Pericardium fibroblast (primary cell): ENCODE data around the gene ZNF785. TPM values are rescaled to one million over a fixed set of nuclear protein-coding genes. Genes with fewer than 3 reads are reported as not detected.

Source experiments
- total RNA-seq: library from RNA; depleted of rRNA; stranded (reverse); fragments of >200 nt; gene quantifications from 2 replicates; pipeline ENCODE4 v1.2.3, GENCODE V29; 2015

The ZNF785 gene
- 4.8 and 6.6 TPM in 2 replicates for total RNA-seq

GRCh38 chr16:30585400-30586191, at the start of gene ZNF785:
Gene ZNF785 (minus strand): TSS chr16:30585697. CDS start chr16:30585611, 86 bp downstream.

DNA sequence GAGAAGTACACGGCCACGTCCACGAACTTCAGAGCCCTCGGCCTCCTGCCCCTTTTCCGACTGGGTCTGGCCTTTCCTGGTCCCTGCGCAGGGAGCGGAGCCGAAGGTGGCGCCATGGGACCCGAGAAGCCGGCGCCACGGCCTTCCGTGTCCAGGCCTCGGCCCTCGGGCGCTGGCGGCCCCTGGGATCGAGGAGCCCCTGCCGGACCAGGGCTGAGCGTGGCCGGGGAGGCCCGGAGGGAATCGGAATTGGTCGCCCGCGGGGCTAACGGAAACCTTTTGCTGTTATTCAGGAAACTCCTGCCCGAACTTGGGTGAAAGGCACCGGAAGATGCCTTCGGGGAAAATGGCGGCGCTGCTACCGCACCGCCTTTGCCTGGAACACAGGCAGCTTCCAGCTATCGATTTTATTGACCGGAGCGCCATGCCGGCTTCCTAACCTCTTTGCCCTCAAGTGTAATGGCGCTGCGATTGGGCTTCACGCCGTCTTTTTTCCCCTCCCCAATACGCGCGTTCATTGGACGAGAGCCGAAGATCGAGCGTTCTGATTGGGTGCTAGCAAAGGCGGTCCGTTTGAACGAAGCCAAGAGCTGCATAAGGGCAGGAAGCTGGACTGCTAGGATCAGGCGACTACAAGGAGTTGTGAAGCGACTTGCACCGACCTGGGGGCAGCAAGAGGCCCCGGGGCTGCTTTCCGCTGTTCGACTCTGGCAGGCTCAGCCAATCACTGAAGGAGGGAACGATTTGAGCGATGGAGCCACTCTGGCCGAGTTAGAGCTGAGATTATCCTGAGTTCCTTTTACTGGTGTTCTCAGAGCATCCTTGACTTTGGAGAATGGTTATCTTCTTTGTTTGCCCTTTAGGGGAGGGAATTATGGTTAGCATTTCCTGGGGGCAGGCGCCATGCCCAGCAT, 24.7 kb upstream of the ZNF785 start, which contains the start of gene ZNF689:
Gene ZNF689, minus strand, starts transcription at position 464 of the 914 bp plus-strand sequence. Its CDS starts 348 bp downstream, at position 116.

GRCh38 chr16:30571445-30572322, 13.8 kb downstream of the ZNF785 start, which contains the start of gene ZNF688:
Gene ZNF688 (minus strand): TSS chr16:30571714. CDS start chr16:30571629, 85 bp downstream.

GRCh38 chr16:30557957-30558788, 27.3 kb downstream of the ZNF785 start, which contains the start of gene ZNF764:
Gene ZNF764 (minus strand): TSS chr16:30558374. CDS start chr16:30558182, 192 bp downstream.

GRCh38 chr16:30534368-30535105, 51.0 kb downstream of the ZNF785 start, which contains the start of gene ZNF747:
Gene ZNF747 (minus strand): TSS chr16:30534858. CDS start chr16:30534679, 179 bp downstream.

Other genes starting within 250 kb of the ZNF785 start
- gene CD2BP2, start 230.4 kb downstream of the ZNF785 start, total RNA-seq, result 34.2 and 44.1 TPM in 2 replicates
- 33.7 and 44.6 TPM in 2 replicates for gene TBC1D10B, start 215.2 kb downstream of the ZNF785 start, total RNA-seq
- gene MYL11, start 210.9 kb downstream of the ZNF785 start, total RNA-seq, result 48.3 TPM in 1 of 2 replicates, not detected in the other
- 0.51 TPM in 1 of 2 replicates, not detected in the other for gene SEPTIN1, start 203.1 kb downstream of the ZNF785 start, total RNA-seq
- 3.7 and 3.9 TPM in 2 replicates for gene ZNF48, start 190.3 kb downstream of the ZNF785 start, total RNA-seq
- gene ZNF771, start 178.1 kb downstream of the ZNF785 start, total RNA-seq, result 31.0 and 34.2 TPM in 2 replicates
- 24.3 and 31.5 TPM in 2 replicates for gene DCTPP1, start 155.7 kb downstream of the ZNF785 start, total RNA-seq
- gene SEPHS2, start 139.8 kb downstream of the ZNF785 start, total RNA-seq, result 26.9 and 29.8 TPM in 2 replicates
- not detected in 2 replicates for gene ITGAL, start 113.0 kb downstream of the ZNF785 start, total RNA-seq
- 30.6 and 33.6 TPM in 2 replicates for gene ZNF768, start 59.1 kb downstream of the ZNF785 start, total RNA-seq
- gene ZNF747, start 50.8 kb downstream of the ZNF785 start, total RNA-seq, result 9.9 and 11.9 TPM in 2 replicates
- 9.0 and 9.4 TPM in 2 replicates for gene ZNF764, start 27.3 kb downstream of the ZNF785 start, total RNA-seq
- 9.9 and 11.5 TPM in 2 replicates for gene ZNF688, start 14.0 kb downstream of the ZNF785 start, total RNA-seq
- 5.6 and 7.4 TPM in 2 replicates for gene ZNF689, start 24.7 kb upstream of the ZNF785 start, total RNA-seq
- gene PRR14, start 65.3 kb upstream of the ZNF785 start, total RNA-seq, result 9.7 and 12.0 TPM in 2 replicates
- 19.7 and 25.6 TPM in 2 replicates for gene FBRS, start 72.7 kb upstream of the ZNF785 start, total RNA-seq
- 8.6 and 14.6 TPM in 2 replicates for gene SRCAP, start 113.5 kb upstream of the ZNF785 start, total RNA-seq
- 17.5 and 24.9 TPM in 2 replicates for gene PHKG2, start 162.7 kb upstream of the ZNF785 start, total RNA-seq
- 0.60 and 5.8 TPM in 2 replicates for gene CFAP119, start 176.4 kb upstream of the ZNF785 start, total RNA-seq
- gene RNF40, start 176.6 kb upstream of the ZNF785 start, total RNA-seq, result 44.8 and 54.7 TPM in 2 replicates
- 13.4 and 15.9 TPM in 2 replicates for gene ZNF629, start 201.5 kb upstream of the ZNF785 start, total RNA-seq